Measurements from ENCODE around the gene KIF26B. TPM values are rescaled to one million over a fixed set of nuclear protein-coding genes. Genes with fewer than 3 reads are reported as not detected.
"Not testable (repeated sequence)": the region's sequence is repeated elsewhere in the genome, so short reads cannot be mapped to it uniquely, and the experiment has no call there.

KIF26B gene
- polyA plus RNA-seq, 1 donor (not counting 4 experiments of a cell fraction or from before 2014, with no cell fraction given) = 0.58 TPM

GRCh38 chr1:245721488-245721887 lies 566.7 kb downstream of the KIF26B start:
- Histone ChIP-seq H3K27ac (ENCODE audit: control insufficient read depth, insufficient read depth, low read length) (no peak overlapping the region), H3K79me2 (ENCODE audit: control insufficient read depth, insufficient read depth, low read length) (no peaks in the 10 kb centered on the region), H3K4me3 (ENCODE audit: control insufficient read depth in 2 of 3, extremely low read depth in 1 of 3, insufficient read depth in 2 of 3, low read depth in 1 of 3, low read length in 3 of 3) (no peak overlapping the region), H3K9me1 (ENCODE audit: control insufficient read depth, extremely low read depth, insufficient read depth, low read length) (no peaks in the 10 kb centered on the region), H3K4me2 (ENCODE audit: control insufficient read depth, extremely low read depth, insufficient read depth, low read depth, low read length) (no peak overlapping the region), H3K36me3 (ENCODE audit: control insufficient read depth in 2 of 2, extremely low read depth in 1 of 2, insufficient read depth in 2 of 2, low read length in 2 of 2) (no peaks in the 10 kb centered on the region), H4K20me1 (ENCODE audit: control insufficient read depth, extremely low read depth, insufficient read depth, low read length) (no peaks in the 10 kb centered on the region), H3K27me3 (ENCODE audit: control insufficient read depth, extremely low read depth, insufficient read depth, low read length) (no peaks in the 10 kb centered on the region), H3K9ac (ENCODE audit: control insufficient read depth, extremely low read depth, insufficient read depth, low read length) (no peak overlapping the region), H2AFZ (ENCODE audit: control insufficient read depth, low read length) (no peak overlapping the region), H3K9me3 (ENCODE audit: control insufficient read depth, low read depth, low read length) (no peaks in the 10 kb centered on the region), H3K4me1 (ENCODE audit: control insufficient read depth, extremely low read depth, insufficient read depth, low read length) (no peaks in the 10 kb centered on the region)
- no peak for DNase-seq (ENCODE audit: low read depth, low spot score)
- dilution Hi-C loops (cut with MboI; ENCODE audit: extremely low pct_ligation_motif_present, low sequenced_read_pairs) = no loop called here
- FAIRE-seq = no peak
- no peak for TF ChIP-seq EZH2 (IDR thresholded peaks at IDR 0.05; ENCODE audit: low read length)
- TF ChIP-seq, protein P1, sequence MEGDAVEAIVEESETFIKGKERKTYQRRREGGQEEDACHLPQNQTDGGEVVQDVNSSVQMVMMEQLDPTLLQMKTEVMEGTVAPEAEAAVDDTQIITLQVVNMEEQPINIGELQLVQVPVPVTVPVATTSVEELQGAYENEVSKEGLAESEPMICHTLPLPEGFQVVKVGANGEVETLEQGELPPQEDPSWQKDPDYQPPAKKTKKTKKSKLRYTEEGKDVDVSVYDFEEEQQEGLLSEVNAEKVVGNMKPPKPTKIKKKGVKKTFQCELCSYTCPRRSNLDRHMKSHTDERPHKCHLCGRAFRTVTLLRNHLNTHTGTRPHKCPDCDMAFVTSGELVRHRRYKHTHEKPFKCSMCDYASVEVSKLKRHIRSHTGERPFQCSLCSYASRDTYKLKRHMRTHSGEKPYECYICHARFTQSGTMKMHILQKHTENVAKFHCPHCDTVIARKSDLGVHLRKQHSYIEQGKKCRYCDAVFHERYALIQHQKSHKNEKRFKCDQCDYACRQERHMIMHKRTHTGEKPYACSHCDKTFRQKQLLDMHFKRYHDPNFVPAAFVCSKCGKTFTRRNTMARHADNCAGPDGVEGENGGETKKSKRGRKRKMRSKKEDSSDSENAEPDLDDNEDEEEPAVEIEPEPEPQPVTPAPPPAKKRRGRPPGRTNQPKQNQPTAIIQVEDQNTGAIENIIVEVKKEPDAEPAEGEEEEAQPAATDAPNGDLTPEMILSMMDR (optimal IDR thresholded peaks at IDR 0.05 in 1 of 3, IDR thresholded peaks at IDR 0.05 in 1 of 3, conservative IDR thresholded peaks at IDR 0.05 in 1 of 3; ENCODE audit: extremely low read depth in 1 of 3, insufficient read depth in 2 of 3, low read length in 3 of 3) = no peak

DNA sequence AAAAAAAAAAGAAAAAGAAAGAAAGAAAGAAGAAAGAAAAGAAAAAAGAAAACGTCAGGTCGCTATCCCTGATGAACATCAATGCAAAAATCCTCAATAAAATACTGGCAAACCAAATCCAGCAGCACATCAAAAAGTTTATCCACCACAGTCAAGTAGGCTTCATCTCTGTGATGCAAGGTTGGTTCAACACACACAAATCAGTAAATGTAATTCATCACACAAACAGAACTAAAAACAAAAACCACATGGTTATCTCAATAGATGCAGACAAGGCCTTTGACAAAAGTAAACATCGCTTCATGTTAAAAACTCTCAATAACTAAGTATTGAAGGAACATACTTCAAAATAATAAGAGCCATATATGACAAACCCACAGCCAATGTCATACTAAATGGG lies 573.2 kb downstream of the KIF26B start:
- H3K36me3 ChIP-seq (ENCODE audit: control insufficient read depth in 2 of 2, extremely low read depth in 1 of 2, insufficient read depth in 2 of 2, low read length in 2 of 2); DNase-seq (ENCODE audit: low read depth, low spot score); H3K4me1 ChIP-seq (ENCODE audit: control insufficient read depth, extremely low read depth, insufficient read depth, low read length); dilution Hi-C loops (cut with MboI; ENCODE audit: extremely low pct_ligation_motif_present, low sequenced_read_pairs); H2AFZ ChIP-seq (ENCODE audit: control insufficient read depth, low read length); H3K9me3 ChIP-seq (ENCODE audit: control insufficient read depth, low read depth, low read length); FAIRE-seq; H3K27me3 ChIP-seq (ENCODE audit: control insufficient read depth, extremely low read depth, insufficient read depth, low read length); H3K4me2 ChIP-seq (ENCODE audit: control insufficient read depth, extremely low read depth, insufficient read depth, low read depth, low read length); H3K27ac ChIP-seq (ENCODE audit: control insufficient read depth, insufficient read depth, low read length); H4K20me1 ChIP-seq (ENCODE audit: control insufficient read depth, extremely low read depth, insufficient read depth, low read length); H3K4me3 ChIP-seq (ENCODE audit: control insufficient read depth in 2 of 3, extremely low read depth in 1 of 3, insufficient read depth in 2 of 3, low read depth in 1 of 3, low read length in 3 of 3); H3K9me1 ChIP-seq (ENCODE audit: control insufficient read depth, extremely low read depth, insufficient read depth, low read length); H3K9ac ChIP-seq (ENCODE audit: control insufficient read depth, extremely low read depth, insufficient read depth, low read length); H3K79me2 ChIP-seq (ENCODE audit: control insufficient read depth, insufficient read depth, low read length): not testable (repeated sequence)

GRCh38 chr1:245730801-245731200 lies 576.0 kb downstream of the KIF26B start:
- no peaks in the 10 kb centered on the region for H3K36me3 ChIP-seq (ENCODE audit: control insufficient read depth in 2 of 2, extremely low read depth in 1 of 2, insufficient read depth in 2 of 2, low read length in 2 of 2)
- H3K79me2 ChIP-seq (ENCODE audit: control insufficient read depth, insufficient read depth, low read length) = no peaks in the 10 kb centered on the region
- DNase-seq (ENCODE audit: low read depth, low spot score) (no peak), FAIRE-seq (no peak)
- no peaks in the 10 kb centered on the region for H3K9me1 ChIP-seq (ENCODE audit: control insufficient read depth, extremely low read depth, insufficient read depth, low read length)
- no peaks in the 10 kb centered on the region for H4K20me1 ChIP-seq (ENCODE audit: control insufficient read depth, extremely low read depth, insufficient read depth, low read length)
- TF ChIP-seq, protein P1 (optimal IDR thresholded peaks at IDR 0.05 in 1 of 3, IDR thresholded peaks at IDR 0.05 in 1 of 3, conservative IDR thresholded peaks at IDR 0.05 in 1 of 3; ENCODE audit: extremely low read depth in 1 of 3, insufficient read depth in 2 of 3, low read length in 3 of 3) = no peak
- TF ChIP-seq EZH2 (IDR thresholded peaks at IDR 0.05; ENCODE audit: low read length) = no peak
- H3K9me3 ChIP-seq (ENCODE audit: control insufficient read depth, low read depth, low read length) = no peaks in the 10 kb centered on the region
- H3K27me3 ChIP-seq (ENCODE audit: control insufficient read depth, extremely low read depth, insufficient read depth, low read length) = no peaks in the 10 kb centered on the region
- H2AFZ ChIP-seq (ENCODE audit: control insufficient read depth, low read length) = no peak overlapping the region
- H3K9ac ChIP-seq (ENCODE audit: control insufficient read depth, extremely low read depth, insufficient read depth, low read length) = no peak overlapping the region
- no peak overlapping the region for H3K4me3 ChIP-seq (ENCODE audit: control insufficient read depth in 2 of 3, extremely low read depth in 1 of 3, insufficient read depth in 2 of 3, low read depth in 1 of 3, low read length in 3 of 3)
- no peak overlapping the region for H3K4me2 ChIP-seq (ENCODE audit: control insufficient read depth, extremely low read depth, insufficient read depth, low read depth, low read length)
- H3K4me1 ChIP-seq (ENCODE audit: control insufficient read depth, extremely low read depth, insufficient read depth, low read length) = no peaks in the 10 kb centered on the region
- H3K27ac ChIP-seq (ENCODE audit: control insufficient read depth, insufficient read depth, low read length) = no peak overlapping the region
- dilution Hi-C loops (cut with MboI; ENCODE audit: extremely low pct_ligation_motif_present, low sequenced_read_pairs) = no loop called here

- H3K9me1 ChIP-seq (ENCODE audit: control insufficient read depth, extremely low read depth, insufficient read depth, low read length); H4K20me1 ChIP-seq (ENCODE audit: control insufficient read depth, extremely low read depth, insufficient read depth, low read length); H3K27ac ChIP-seq (ENCODE audit: control insufficient read depth, insufficient read depth, low read length); H3K4me3 ChIP-seq (ENCODE audit: control insufficient read depth in 2 of 3, extremely low read depth in 1 of 3, insufficient read depth in 2 of 3, low read depth in 1 of 3, low read length in 3 of 3); H3K4me2 ChIP-seq (ENCODE audit: control insufficient read depth, extremely low read depth, insufficient read depth, low read depth, low read length); H3K9me3 ChIP-seq (ENCODE audit: control insufficient read depth, low read depth, low read length); dilution Hi-C loops (cut with MboI; ENCODE audit: extremely low pct_ligation_motif_present, low sequenced_read_pairs); H3K9ac ChIP-seq (ENCODE audit: control insufficient read depth, extremely low read depth, insufficient read depth, low read length); H2AFZ ChIP-seq (ENCODE audit: control insufficient read depth, low read length); H3K79me2 ChIP-seq (ENCODE audit: control insufficient read depth, insufficient read depth, low read length); DNase-seq (ENCODE audit: low read depth, low spot score); FAIRE-seq; H3K4me1 ChIP-seq (ENCODE audit: control insufficient read depth, extremely low read depth, insufficient read depth, low read length); H3K36me3 ChIP-seq (ENCODE audit: control insufficient read depth in 2 of 2, extremely low read depth in 1 of 2, insufficient read depth in 2 of 2, low read length in 2 of 2); H3K27me3 ChIP-seq (ENCODE audit: control insufficient read depth, extremely low read depth, insufficient read depth, low read length): not testable (repeated sequence)
These were observed 585.6 kb downstream of the KIF26B start for GRCh38 chr1:245740336-245740735.
